ENCODE results near the gene SHB. TPM values are rescaled to one million over a fixed set of nuclear protein-coding genes. Genes with fewer than 3 reads are reported as not detected.
A peak's percentile ranks its signal among the peaks of the same experiment; 100 is the strongest.

SHB gene
- total RNA-seq, 1 experiment from 2014 or later: 23.8 TPM

GRCh38 chr9:38039907-38040682, 28.9 kb downstream of the SHB start:
- Histone ChIP-seq H3K36me3 (ENCODE audit: low read depth) (no peaks in the 10 kb centered on the region), H3F3A (ENCODE audit: insufficient read depth, low read depth) (peaks cover 37% of the 10 kb centered on the region), H2AFZ (no peak overlapping the region), H3K4me3 (no peak overlapping the region), H3K27me3 (ENCODE audit: insufficient read depth, low read depth) (no peaks in the 10 kb centered on the region), H3K27ac (peak overlapping the region; percentile 93), H3K4me1 (replicated peaks; ENCODE audit: insufficient read depth) (peaks cover 98% of the 10 kb centered on the region), H4K20me1 (ENCODE audit: insufficient read depth) (no peaks in the 10 kb centered on the region), H3K9me3 (ENCODE audit: insufficient read depth, low read depth) (no peaks in the 10 kb centered on the region), H3K9me2 (ENCODE audit: insufficient read depth) (no peaks in the 10 kb centered on the region), H3K79me2 (ENCODE audit: low read depth) (peaks cover 95% of the 10 kb centered on the region), H3K4me2 (peak overlapping the region; percentile 56)
- ChIA-PET CTCF (no interaction called here), POLR2A (ENCODE audit: unreplicated experiment) (interaction anchor here (0.6 kb wide), 1 partner anchor 23 kb away, joined by 3 read pairs; no protein-coding TSS in a partner anchor)
- no peak for DNase-seq
- no TSS peak for BruUV-seq (replicated peaks)
- intact Hi-C loops (cut with micrococcal nuclease; ENCODE audit: unreplicated experiment): loop anchor here (1.0 kb wide), 1 partner anchor 187 kb away; no protein-coding TSS in a partner anchor
- TF ChIP-seq EZH2 (IDR thresholded peaks at IDR 0.05; ENCODE audit: low read depth): no peak
- TF ChIP-seq CTCF (conservative IDR thresholded peaks at IDR 0.05): no peak

- TF ChIP-seq CTCF (conservative IDR thresholded peaks at IDR 0.05) (no peak), EZH2 (IDR thresholded peaks at IDR 0.05; ENCODE audit: low read depth) (no peak)
Measured at GRCh38 chr9:38039090-38039906, 29.7 kb downstream of the SHB start.

More at GRCh38 chr9:38039090-38039906, 29.7 kb downstream of the SHB start:
- Histone ChIP-seq H3K4me1 (replicated peaks; ENCODE audit: insufficient read depth) (peaks cover 97% of the 10 kb centered on the region), H2AFZ (no peak overlapping the region), H3K9me3 (ENCODE audit: insufficient read depth, low read depth) (no peaks in the 10 kb centered on the region), H4K20me1 (ENCODE audit: insufficient read depth) (no peaks in the 10 kb centered on the region), H3K36me3 (ENCODE audit: low read depth) (no peaks in the 10 kb centered on the region), H3F3A (ENCODE audit: insufficient read depth, low read depth) (peaks cover 34% of the 10 kb centered on the region; the same call in 1 of the 2 replicates), H3K27me3 (ENCODE audit: insufficient read depth, low read depth) (no peaks in the 10 kb centered on the region), H3K4me3 (no peak overlapping the region), H3K4me2 (peak overlapping the region; percentile 56), H3K27ac (peak overlapping the region; percentile 93), H3K9me2 (ENCODE audit: insufficient read depth) (no peaks in the 10 kb centered on the region), H3K79me2 (ENCODE audit: low read depth) (peaks cover 95% of the 10 kb centered on the region)
- ChIA-PET CTCF (no interaction called here), POLR2A (ENCODE audit: unreplicated experiment) (interaction anchor here (0.6 kb wide), 1 partner anchor 22 kb away, joined by 3 read pairs; no protein-coding TSS in a partner anchor)
- peak; percentile 61 to 86 for DNase-seq
- intact Hi-C loops (cut with micrococcal nuclease; ENCODE audit: unreplicated experiment): loop anchor here (1.0 kb wide), 1 partner anchor 188 kb away; no protein-coding TSS in a partner anchor
- BruUV-seq (replicated peaks): no TSS peak
